Measurements from ENCODE around the gene MSLN. TPM values are rescaled to one million over a fixed set of nuclear protein-coding genes. Genes with fewer than 3 reads are reported as not detected.
A peak's percentile ranks its signal among the peaks of the same experiment; 100 is the strongest.

The MSLN gene
- total and polyA plus RNA-seq, 9 of the 15 experiments (the other 6 are each of a cell fraction or from before 2014, with no cell fraction given) = not detected

MicroRNAs encoded within 50 kb of the gene (microRNA counts, 767-probe panel; counts per million panel counts)
- 1,779 counts per million, percentile 46 among the panel's probes with 10 or more counts for microRNA hsa-miR-662

Small RNA genes within 50 kb of the gene (microRNA-seq; reads per million reads assigned to microRNA genes)
- not detected for gene MIR662 (ENCODE audit: borderline microRNAs expressed)

Small RNA genes within 50 kb of the gene (small RNA-seq; reads per million reads assigned to genes)
- not detected for gene MIR662

Other genes with a start within 250 kb of the MSLN start
Only the 7 nearest of the 25 such genes appear.
- gene ANTKMT, start 39.6 kb upstream of the MSLN start, total RNA-seq (2014; rRNA removed) = 170 and 221 TPM in 2 replicates
- gene ANTKMT, start 39.6 kb upstream of the MSLN start, total RNA-seq (2014; rRNA removed; fragmentation: Illumina TruSeq; extraction: Trizol) = 2.3 and 4.3 TPM in 2 replicates
- gene ANTKMT, start 39.6 kb upstream of the MSLN start, total RNA-seq (2015; rRNA removed; fragmentation: Illumina TruSeq; extraction: Trizol) = 39.9 and 47.1 TPM in 2 replicates
- gene ANTKMT, start 39.6 kb upstream of the MSLN start, total RNA-seq (2021) = 217 and 240 TPM in 2 replicates
- 19.1 and 26.3 TPM in 2 replicates for gene ANTKMT, start 39.6 kb upstream of the MSLN start, polyA plus RNA-seq (2011; rRNA removed)
- gene ANTKMT, start 39.6 kb upstream of the MSLN start, polyA plus RNA-seq (2014; fragmentation: Illumina TruSeq; extraction: Trizol) = 2.8 and 9.0 TPM in 2 replicates
- 1 to 10 TPM in 1 of 2 experiments, under 1 TPM in 1; 0.58 to 2.1 TPM for gene ANTKMT, start 39.6 kb upstream of the MSLN start, polyA plus RNA-seq (2014; fragmentation: Nextera tagmentation; extraction: Ambion mirVana)
- gene ANTKMT, start 39.6 kb upstream of the MSLN start, polyA plus RNA-seq (2014; rRNA removed) = 158 and 161 TPM in 2 replicates
- 5.7 and 10.6 TPM in 2 replicates for gene CCDC78, start 34.3 kb upstream of the MSLN start, total RNA-seq (2014; rRNA removed)
- gene CCDC78, start 34.3 kb upstream of the MSLN start, total RNA-seq (2014; rRNA removed; fragmentation: Illumina TruSeq; extraction: Trizol) = 0.57 and 0.76 TPM in 2 replicates
- 2.9 and 3.1 TPM in 2 replicates for gene CCDC78, start 34.3 kb upstream of the MSLN start, total RNA-seq (2015; rRNA removed; fragmentation: Illumina TruSeq; extraction: Trizol)
- 13.4 and 14.4 TPM in 2 replicates for gene CCDC78, start 34.3 kb upstream of the MSLN start, total RNA-seq (2021)
- gene CCDC78, start 34.3 kb upstream of the MSLN start, polyA plus RNA-seq (2011; rRNA removed) = 3.0 and 5.9 TPM in 2 replicates
- 2.6 and 2.8 TPM in 2 replicates for gene CCDC78, start 34.3 kb upstream of the MSLN start, polyA plus RNA-seq (2014; fragmentation: Illumina TruSeq; extraction: Trizol)
- under 1 TPM; 0.24 to 0.29 TPM for gene CCDC78, start 34.3 kb upstream of the MSLN start, polyA plus RNA-seq (2014; fragmentation: Nextera tagmentation; extraction: Ambion mirVana)
- gene CCDC78, start 34.3 kb upstream of the MSLN start, polyA plus RNA-seq (2014; rRNA removed) = 17.7 and 20.6 TPM in 2 replicates
- gene HAGHL, start 33.6 kb upstream of the MSLN start, total RNA-seq (2014; rRNA removed) = 58.2 and 59.0 TPM in 2 replicates
- 3.2 and 8.2 TPM in 2 replicates for gene HAGHL, start 33.6 kb upstream of the MSLN start, total RNA-seq (2014; rRNA removed; fragmentation: Illumina TruSeq; extraction: Trizol)
- gene HAGHL, start 33.6 kb upstream of the MSLN start, total RNA-seq (2015; rRNA removed; fragmentation: Illumina TruSeq; extraction: Trizol) = 20.7 and 22.1 TPM in 2 replicates
- 71.7 and 83.2 TPM in 2 replicates for gene HAGHL, start 33.6 kb upstream of the MSLN start, total RNA-seq (2021)
- gene HAGHL, start 33.6 kb upstream of the MSLN start, polyA plus RNA-seq (2011; rRNA removed) = 27.0 and 41.6 TPM in 2 replicates
- 7.2 and 13.6 TPM in 2 replicates for gene HAGHL, start 33.6 kb upstream of the MSLN start, polyA plus RNA-seq (2014; fragmentation: Illumina TruSeq; extraction: Trizol)
- under 1 TPM; 0.31 to 0.48 TPM for gene HAGHL, start 33.6 kb upstream of the MSLN start, polyA plus RNA-seq (2014; fragmentation: Nextera tagmentation; extraction: Ambion mirVana)
- gene HAGHL, start 33.6 kb upstream of the MSLN start, polyA plus RNA-seq (2014; rRNA removed) = 69.8 and 83.4 TPM in 2 replicates
- gene CIAO3, start 19.7 kb upstream of the MSLN start, total RNA-seq (2014; rRNA removed) = 35.6 and 48.2 TPM in 2 replicates
- gene CIAO3, start 19.7 kb upstream of the MSLN start, total RNA-seq (2014; rRNA removed; fragmentation: Illumina TruSeq; extraction: Trizol) = 7.3 and 7.9 TPM in 2 replicates
- 18.6 and 20.5 TPM in 2 replicates for gene CIAO3, start 19.7 kb upstream of the MSLN start, total RNA-seq (2015; rRNA removed; fragmentation: Illumina TruSeq; extraction: Trizol)
- 30.7 and 30.9 TPM in 2 replicates for gene CIAO3, start 19.7 kb upstream of the MSLN start, total RNA-seq (2021)
- gene CIAO3, start 19.7 kb upstream of the MSLN start, polyA plus RNA-seq (2011; rRNA removed) = 18.5 and 30.5 TPM in 2 replicates
- 17.1 and 18.7 TPM in 2 replicates for gene CIAO3, start 19.7 kb upstream of the MSLN start, polyA plus RNA-seq (2014; fragmentation: Illumina TruSeq; extraction: Trizol)
- gene CIAO3, start 19.7 kb upstream of the MSLN start, polyA plus RNA-seq (2014; fragmentation: Nextera tagmentation; extraction: Ambion mirVana) = 1 to 10 TPM; 2.2 to 2.4 TPM
- 31.0 and 38.2 TPM in 2 replicates for gene CIAO3, start 19.7 kb upstream of the MSLN start, polyA plus RNA-seq (2014; rRNA removed)
- 50.7 and 67.3 TPM in 2 replicates for gene RPUSD1, start 27.6 kb downstream of the MSLN start, total RNA-seq (2014; rRNA removed)
- 1.7 and 3.3 TPM in 2 replicates for gene RPUSD1, start 27.6 kb downstream of the MSLN start, total RNA-seq (2014; rRNA removed; fragmentation: Illumina TruSeq; extraction: Trizol)
- gene RPUSD1, start 27.6 kb downstream of the MSLN start, total RNA-seq (2015; rRNA removed; fragmentation: Illumina TruSeq; extraction: Trizol) = 22.7 and 27.2 TPM in 2 replicates
- 55.2 and 55.9 TPM in 2 replicates for gene RPUSD1, start 27.6 kb downstream of the MSLN start, total RNA-seq (2021)
- 12.0 and 17.7 TPM in 2 replicates for gene RPUSD1, start 27.6 kb downstream of the MSLN start, polyA plus RNA-seq (2011; rRNA removed)
- gene RPUSD1, start 27.6 kb downstream of the MSLN start, polyA plus RNA-seq (2014; fragmentation: Illumina TruSeq; extraction: Trizol) = 7.0 and 30.1 TPM in 2 replicates
- gene RPUSD1, start 27.6 kb downstream of the MSLN start, polyA plus RNA-seq (2014; fragmentation: Nextera tagmentation; extraction: Ambion mirVana) = under 1 TPM; 0.45 to 0.98 TPM
- 56.6 and 66.9 TPM in 2 replicates for gene RPUSD1, start 27.6 kb downstream of the MSLN start, polyA plus RNA-seq (2014; rRNA removed)
- gene CHTF18, start 27.9 kb downstream of the MSLN start, total RNA-seq (2014; rRNA removed) = 57.2 and 70.7 TPM in 2 replicates
- 2.7 and 4.4 TPM in 2 replicates for gene CHTF18, start 27.9 kb downstream of the MSLN start, total RNA-seq (2014; rRNA removed; fragmentation: Illumina TruSeq; extraction: Trizol)
- 21.1 and 22.1 TPM in 2 replicates for gene CHTF18, start 27.9 kb downstream of the MSLN start, total RNA-seq (2015; rRNA removed; fragmentation: Illumina TruSeq; extraction: Trizol)
- 121 and 123 TPM in 2 replicates for gene CHTF18, start 27.9 kb downstream of the MSLN start, total RNA-seq (2021)
- gene CHTF18, start 27.9 kb downstream of the MSLN start, polyA plus RNA-seq (2011; rRNA removed) = 17.0 and 32.6 TPM in 2 replicates
- 5.1 and 23.0 TPM in 2 replicates for gene CHTF18, start 27.9 kb downstream of the MSLN start, polyA plus RNA-seq (2014; fragmentation: Illumina TruSeq; extraction: Trizol)
- gene CHTF18, start 27.9 kb downstream of the MSLN start, polyA plus RNA-seq (2014; fragmentation: Nextera tagmentation; extraction: Ambion mirVana) = 1 to 10 TPM; 2.5 to 2.7 TPM
- gene CHTF18, start 27.9 kb downstream of the MSLN start, polyA plus RNA-seq (2014; rRNA removed) = 91.5 and 93.4 TPM in 2 replicates
- gene GNG13, start 40.0 kb downstream of the MSLN start, total RNA-seq (2014; rRNA removed) = not detected in 2 replicates
- not detected in 2 replicates for gene GNG13, start 40.0 kb downstream of the MSLN start, total RNA-seq (2014; rRNA removed; fragmentation: Illumina TruSeq; extraction: Trizol)
- gene GNG13, start 40.0 kb downstream of the MSLN start, total RNA-seq (2015; rRNA removed; fragmentation: Illumina TruSeq; extraction: Trizol) = not detected in 2 replicates
- not detected in 2 replicates for gene GNG13, start 40.0 kb downstream of the MSLN start, total RNA-seq (2021)
- not detected in 2 replicates for gene GNG13, start 40.0 kb downstream of the MSLN start, polyA plus RNA-seq (2011; rRNA removed)
- gene GNG13, start 40.0 kb downstream of the MSLN start, polyA plus RNA-seq (2014; fragmentation: Illumina TruSeq; extraction: Trizol) = not detected in 2 replicates
- gene GNG13, start 40.0 kb downstream of the MSLN start, polyA plus RNA-seq (2014; fragmentation: Nextera tagmentation; extraction: Ambion mirVana) = not detected
- gene GNG13, start 40.0 kb downstream of the MSLN start, polyA plus RNA-seq (2014; rRNA removed) = not detected in 2 replicates